Activated CD4-positive, alpha-beta memory T cell treated with anti-CD3 and anti-CD28 coated beads for 36 hours (primary cell): ENCODE data around the gene DCXR. TPM values are rescaled to one million over a fixed set of nuclear protein-coding genes. Genes with fewer than 3 reads are reported as not detected.

ENCODE experiments used
- CTCF ChIA-PET: fragments of 350-600 bp; sonication (Branson Sonifier 250); formaldehyde crosslinking; loops from one replicate; lab custom pipeline; 2021; ENCODE audit warnings: antibody characterized with exemption, inconsistent platforms; lab: Charles Lee
- POLR2A ChIA-PET: fragments of 350-600 bp; sonication (Branson Sonifier 250); formaldehyde crosslinking; loops from one replicate; lab custom pipeline; 2021; ENCODE audit warnings: antibody characterized with exemption; lab: Charles Lee
- DNase-seq: peaks from one replicate; pipeline ENCODE4 v3.0.0-alpha.2; 2020
- H3K27ac Mint-ChIP-seq: one replicate; pipeline ENCODE4 v1.8.0; 2021; ENCODE audit warnings: mixed read lengths
- H3K27me3 Mint-ChIP-seq: one replicate; pipeline ENCODE4 v1.8.0; 2021; ENCODE audit warnings: mixed read lengths
- H3K36me3 Mint-ChIP-seq: one replicate; pipeline ENCODE4 v1.8.0; 2021; ENCODE audit warnings: mixed read lengths
- H3K4me1 Mint-ChIP-seq: one replicate; pipeline ENCODE4 v1.8.0; 2021; ENCODE audit warnings: low read depth, mixed read lengths
- H3K4me3 Mint-ChIP-seq: one replicate; pipeline ENCODE4 v1.8.0; 2021; ENCODE audit warnings: mild to moderate bottlenecking, mixed read lengths
- H3K9me3 Mint-ChIP-seq: one replicate; pipeline ENCODE4 v1.8.0; 2021; ENCODE audit warnings: mixed read lengths
- intact Hi-C: fragments of 100-400 bp; cut with micrococcal nuclease; formaldehyde crosslinking; loops from one replicate; pipeline ENCODE4 v1.15.1; 2023
- total RNA-seq, 2 experiments: library from RNA; stranded (reverse); gene quantifications; one replicate each; pipeline ENCODE4 v1.2.3, GENCODE V29; 2021

The DCXR gene
- total RNA-seq, 2 experiments from 2014 or later: 105 to 115 TPM

- intact Hi-C loops: loop anchor here (10.0 kb wide), 1 partner anchor 381 kb away; the partner anchor contains the start of genes HEXD and OGFOD3
Measured at GRCh38 chr17:82033359-82034085, 4.0 kb downstream of the DCXR start.

GRCh38 chr17:82031885-82032627 lies 5.4 kb downstream of the DCXR start:
- Mint-ChIP-seq H3K4me3 (peak overlapping the region; percentile 43), H3K27me3 (no peaks in the 10 kb centered on the region), H3K4me1 (peaks cover 19% of the 10 kb centered on the region), H3K27ac (no peak overlapping the region), H3K9me3 (no peaks in the 10 kb centered on the region), H3K36me3 (peaks cover 8% of the 10 kb centered on the region)
- intact Hi-C loops: loop anchor here (2.0 to 10.0 kb wide), 2 partner anchors 67 to 383 kb away; partner anchors contain the start of genes FASN, HEXD and OGFOD3
- CTCF ChIA-PET: interaction anchor here (0.5 to 4.9 kb wide), 5 partner anchors 11 to 421 kb away, joined by 3 to 54 read pairs (median 4); partner anchors contain the start of gene CENPX
- POLR2A ChIA-PET: no interaction called here
- DNase-seq: peak; percentile 60

More at GRCh38 chr17:82033359-82034085, 4.0 kb downstream of the DCXR start:
- no peak overlapping the region for H3K4me3 Mint-ChIP-seq
- no peaks in the 10 kb centered on the region for H3K27me3 Mint-ChIP-seq
- ChIA-PET POLR2A (no interaction called here), CTCF (interaction anchor here (1.1 to 1.3 kb wide), 2 partner anchors 14 to 74 kb away, joined by 3 to 4 read pairs; no protein-coding TSS in a partner anchor)
- no peak for DNase-seq
- H3K9me3 Mint-ChIP-seq: no peaks in the 10 kb centered on the region
- H3K4me1 Mint-ChIP-seq: peaks cover 24% of the 10 kb centered on the region
- peaks cover 8% of the 10 kb centered on the region for H3K36me3 Mint-ChIP-seq
- no peak overlapping the region for H3K27ac Mint-ChIP-seq

- no peaks in the 10 kb centered on the region for H3K9me3 Mint-ChIP-seq
- H3K4me1 Mint-ChIP-seq: peaks cover 14% of the 10 kb centered on the region
- H3K4me3 Mint-ChIP-seq: peak within 1 kb of the TSS; percentile 76
- H3K27ac Mint-ChIP-seq: no peak within 1 kb of the TSS
- ChIA-PET POLR2A (no interaction called here), CTCF (interaction anchor here (1.0 to 4.9 kb wide), 11 partner anchors 11 to 383 kb away, joined by 3 to 54 read pairs (median 4); partner anchors contain the start of genes CENPX, GPS1 and RFNG)
- H3K27me3 Mint-ChIP-seq: no peaks in the 10 kb centered on the region
- DNase-seq: no peak
- H3K36me3 Mint-ChIP-seq: peaks cover 8% of the 10 kb centered on the region
- intact Hi-C loops: loop anchor here (2.0 to 10.0 kb wide), 2 partner anchors 67 to 383 kb away; partner anchors contain the start of genes FASN, HEXD and OGFOD3
Measured at GRCh38 chr17:82031303-82031884, 6.1 kb downstream of the DCXR start, which contains the start of gene RAC3. TSS of gene RAC3 (plus strand) at chr17:82031678. CDS start at chr17:82031762, 84 bp downstream.

- POLR2A ChIA-PET: interaction anchor here (0.6 to 1.6 kb wide), 4 partner anchors 13 to 268 kb away, joined by 3 to 6 read pairs (median 3); partner anchors contain the start of gene FASN
- DNase-seq: peak; percentile 89
- intact Hi-C loops: loop anchor here (1.0 to 10.0 kb wide), 3 partner anchors 68 to 384 kb away; partner anchors contain the start of genes FASN, HEXD and OGFOD3
- CTCF ChIA-PET: interaction anchor here (0.6 to 4.9 kb wide), 35 partner anchors 8 to 521 kb away, joined by 3 to 54 read pairs (median 4); partner anchors contain the start of genes CENPX, DCXR, DUS1L and FASN
- Mint-ChIP-seq H3K27ac (no peak overlapping the region), H3K4me3 (peak overlapping the region; percentile 76), H3K27me3 (no peaks in the 10 kb centered on the region), H3K4me1 (peaks cover 13% of the 10 kb centered on the region), H3K36me3 (peaks cover 8% of the 10 kb centered on the region), H3K9me3 (no peaks in the 10 kb centered on the region)
Measured at GRCh38 chr17:82030470-82031302, 6.8 kb downstream of the DCXR start.

GRCh38 chr17:82029990-82030469 lies 7.5 kb downstream of the DCXR start:
- H3K4me1 Mint-ChIP-seq: peaks cover 9% of the 10 kb centered on the region
- H3K9me3 Mint-ChIP-seq: no peaks in the 10 kb centered on the region
- intact Hi-C loops: loop anchor here (1.0 to 10.0 kb wide), 3 partner anchors 69 to 385 kb away; partner anchors contain the start of genes FASN, HEXD and OGFOD3
- H3K36me3 Mint-ChIP-seq: peaks cover 4% of the 10 kb centered on the region
- no peak overlapping the region for H3K27ac Mint-ChIP-seq
- H3K27me3 Mint-ChIP-seq: no peaks in the 10 kb centered on the region
- ChIA-PET POLR2A (interaction anchor here (0.6 to 1.6 kb wide), 4 partner anchors 13 to 268 kb away, joined by 3 to 6 read pairs (median 3); partner anchors contain the start of gene FASN), CTCF (interaction anchor here (0.6 to 4.9 kb wide), 27 partner anchors 8 to 521 kb away, joined by 3 to 54 read pairs (median 4); partner anchors contain the start of genes CENPX, DCXR, DUS1L and FASN)
- no peak overlapping the region for H3K4me3 Mint-ChIP-seq
- no peak for DNase-seq

- Mint-ChIP-seq H3K9me3 (no peaks in the 10 kb centered on the region), H3K27me3 (no peaks in the 10 kb centered on the region), H3K36me3 (peaks cover 2% of the 10 kb centered on the region), H3K4me3 (peak overlapping the region; percentile 45), H3K4me1 (peaks cover 9% of the 10 kb centered on the region), H3K27ac (no peak overlapping the region)
- POLR2A ChIA-PET: interaction anchor here (1.6 kb wide), 1 partner anchor 69 kb away, joined by 6 read pairs; the partner anchor contains the start of gene FASN
- intact Hi-C loops: no loop called here
- no peak for DNase-seq
- CTCF ChIA-PET: interaction anchor here (1.3 to 4.9 kb wide), 9 partner anchors 9 to 207 kb away, joined by 4 to 54 read pairs (median 13); partner anchors contain the start of genes CENPX, DCXR and FASN
Measured at GRCh38 chr17:82029391-82029790, 8.1 kb downstream of the DCXR start.

- ChIA-PET CTCF (interaction anchor here (1.3 to 4.9 kb wide), 7 partner anchors 8 to 207 kb away, joined by 4 to 54 read pairs (median 14); partner anchors contain the start of genes CENPX, DCXR and FASN), POLR2A (no interaction called here)
- H3K27ac Mint-ChIP-seq: no peak overlapping the region
- no peak for DNase-seq
- H3K9me3 Mint-ChIP-seq: no peaks in the 10 kb centered on the region
- no peak overlapping the region for H3K4me3 Mint-ChIP-seq
- no peaks in the 10 kb centered on the region for H3K27me3 Mint-ChIP-seq
- H3K4me1 Mint-ChIP-seq: peaks cover 13% of the 10 kb centered on the region
- H3K36me3 Mint-ChIP-seq: peaks cover 2% of the 10 kb centered on the region
- intact Hi-C loops: no loop called here
Measured at GRCh38 chr17:82028966-82029365, 8.5 kb downstream of the DCXR start.

- intact Hi-C loops: no loop called here
- no peaks in the 10 kb centered on the region for H3K27me3 Mint-ChIP-seq
- no peak overlapping the region for H3K27ac Mint-ChIP-seq
- POLR2A ChIA-PET: no interaction called here
- H3K4me3 Mint-ChIP-seq: no peak overlapping the region
- H3K4me1 Mint-ChIP-seq: peaks cover 16% of the 10 kb centered on the region
- CTCF ChIA-PET: interaction anchor here (3.0 to 4.9 kb wide), 3 partner anchors 10 to 128 kb away, joined by 13 to 54 read pairs (median 20); partner anchors contain the start of gene DCXR
- H3K36me3 Mint-ChIP-seq: peaks cover 2% of the 10 kb centered on the region
- H3K9me3 Mint-ChIP-seq: no peaks in the 10 kb centered on the region
- no peak for DNase-seq
Measured at GRCh38 chr17:82028246-82028645, 9.3 kb downstream of the DCXR start.

- ChIA-PET POLR2A (no interaction called here), CTCF (interaction anchor here (1.9 kb wide), 1 partner anchor 66 kb away, joined by 9 read pairs; no protein-coding TSS in a partner anchor)
- Mint-ChIP-seq H3K4me1 (peaks cover 29% of the 10 kb centered on the region), H3K4me3 (no peak overlapping the region), H3K9me3 (no peaks in the 10 kb centered on the region), H3K27ac (no peak overlapping the region), H3K36me3 (peaks cover 1% of the 10 kb centered on the region), H3K27me3 (no peaks in the 10 kb centered on the region)
- no peak for DNase-seq
- intact Hi-C loops: no loop called here
Measured at GRCh38 chr17:82025401-82026107, 11.9 kb downstream of the DCXR start.
